Measurements from ENCODE around the gene LRPPRC. TPM values are rescaled to one million over a fixed set of nuclear protein-coding genes. Genes with fewer than 3 reads are reported as not detected.

Gene LRPPRC
- total and polyA plus RNA-seq, 2 donors (not counting 3 experiments of a cell fraction or from before 2014, with no cell fraction given): 22.6 to 94.0 TPM

- intact Hi-C loops (cut with micrococcal nuclease) (no loop called here), dilution Hi-C loops (cut with MboI; ENCODE audit: extremely low pct_ligation_motif_present, low sequenced_read_pairs) (no loop called here)
- TF ChIP-seq POLR2AphosphoS5 (IDR thresholded peaks at IDR 0.05; ENCODE audit: insufficient read depth, low read depth, low read length) (no peak), EZH2 (IDR thresholded peaks at IDR 0.05; ENCODE audit: borderline replicate concordance, low read depth, low read length, severe bottlenecking) (no peak), GATA2 (IDR thresholded peaks at IDR 0.05; ENCODE audit: insufficient read depth, insufficient read length, low read depth, low read length) (no peak), FOS (IDR thresholded peaks at IDR 0.05; ENCODE audit: borderline replicate concordance, insufficient read depth, low read length) (no peak), JUN (IDR thresholded peaks at IDR 0.05; ENCODE audit: borderline replicate concordance, insufficient read depth, insufficient read length, low read depth) (no peak), MYC (IDR thresholded peaks at IDR 0.05; ENCODE audit: low read depth, low read length) (no peak), POLR2A (IDR thresholded peaks at IDR 0.05; ENCODE audit: low read depth, low read length) (no peak)
- TF ChIP-seq, protein P1, sequence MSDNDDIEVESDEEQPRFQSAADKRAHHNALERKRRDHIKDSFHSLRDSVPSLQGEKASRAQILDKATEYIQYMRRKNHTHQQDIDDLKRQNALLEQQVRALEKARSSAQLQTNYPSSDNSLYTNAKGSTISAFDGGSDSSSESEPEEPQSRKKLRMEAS (IDR thresholded peaks at IDR 0.05; ENCODE audit: insufficient read depth, insufficient read length): no peak
- TF ChIP-seq, protein P2, sequence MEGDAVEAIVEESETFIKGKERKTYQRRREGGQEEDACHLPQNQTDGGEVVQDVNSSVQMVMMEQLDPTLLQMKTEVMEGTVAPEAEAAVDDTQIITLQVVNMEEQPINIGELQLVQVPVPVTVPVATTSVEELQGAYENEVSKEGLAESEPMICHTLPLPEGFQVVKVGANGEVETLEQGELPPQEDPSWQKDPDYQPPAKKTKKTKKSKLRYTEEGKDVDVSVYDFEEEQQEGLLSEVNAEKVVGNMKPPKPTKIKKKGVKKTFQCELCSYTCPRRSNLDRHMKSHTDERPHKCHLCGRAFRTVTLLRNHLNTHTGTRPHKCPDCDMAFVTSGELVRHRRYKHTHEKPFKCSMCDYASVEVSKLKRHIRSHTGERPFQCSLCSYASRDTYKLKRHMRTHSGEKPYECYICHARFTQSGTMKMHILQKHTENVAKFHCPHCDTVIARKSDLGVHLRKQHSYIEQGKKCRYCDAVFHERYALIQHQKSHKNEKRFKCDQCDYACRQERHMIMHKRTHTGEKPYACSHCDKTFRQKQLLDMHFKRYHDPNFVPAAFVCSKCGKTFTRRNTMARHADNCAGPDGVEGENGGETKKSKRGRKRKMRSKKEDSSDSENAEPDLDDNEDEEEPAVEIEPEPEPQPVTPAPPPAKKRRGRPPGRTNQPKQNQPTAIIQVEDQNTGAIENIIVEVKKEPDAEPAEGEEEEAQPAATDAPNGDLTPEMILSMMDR (IDR thresholded peaks at IDR 0.05; ENCODE audit: extremely low read depth in 1 of 2, insufficient read depth in 1 of 2, low read depth in 1 of 2, low read length in 2 of 2): no peak
- no peaks in the 10 kb centered on the region for H3K79me2 ChIP-seq (ENCODE audit: control insufficient read depth, insufficient read depth, low read length)
- DNase-seq (ENCODE audit: low read depth, low spot score): no peak
- H3K36me3 ChIP-seq (ENCODE audit: control insufficient read depth in 2 of 2, extremely low read depth in 1 of 2, insufficient read depth in 2 of 2, low read length in 2 of 2): no peaks in the 10 kb centered on the region
- H3K27ac ChIP-seq (ENCODE audit: insufficient read depth, low read depth, low read length): no peak overlapping the region
- H3K4me1 ChIP-seq (ENCODE audit: control insufficient read depth, extremely low read depth, insufficient read depth, low read length): no peaks in the 10 kb centered on the region
- H3K9me3 ChIP-seq (replicated peaks; ENCODE audit: control insufficient read depth, insufficient read depth, low read length): no peaks in the 10 kb centered on the region
- H3K9me1 ChIP-seq (replicated peaks; ENCODE audit: control insufficient read depth, extremely low read depth, insufficient read depth, low read length): no peaks in the 10 kb centered on the region
- no TSS peak for BruUV-seq (replicated peaks)
- no peak overlapping the region for H2AFZ ChIP-seq (ENCODE audit: low read depth, low read length)
- no peak for FAIRE-seq
- H4K20me1 ChIP-seq (replicated peaks; ENCODE audit: control insufficient read depth, extremely low read depth, insufficient read depth, low read length): no peaks in the 10 kb centered on the region
- CTCF ChIA-PET: no interaction called here
- POLR2A ChIA-PET: no interaction called here
- peaks cover 7 to 8% of the 10 kb centered on the region in 2 experiments for H3K27me3 ChIP-seq (ENCODE audit: control insufficient read depth in 2 of 2, insufficient read depth in 2 of 2, low read length in 2 of 2)
- H3K4me3 ChIP-seq (replicated peaks in 1 of 3; ENCODE audit: insufficient read depth in 1 of 3, low read depth in 1 of 3, low read length in 3 of 3): no peak overlapping the region
- H3K4me2 ChIP-seq (ENCODE audit: insufficient read depth, low read length): no peak overlapping the region
- H3K9ac ChIP-seq (replicated peaks; ENCODE audit: extremely low read depth, insufficient read depth, low read length): no peak overlapping the region
Measured at GRCh38 chr2:43842866-43843226, 152.9 kb downstream of the LRPPRC start.
